PC-9 (cell line): ENCODE results near the gene ALDOC.

Experiments used
- EZH2 ChIP-seq: fragments of 200-600 bp; sonication (generic); IDR thresholded peaks from 2 replicates; pipeline ENCODE4 v1.8.0; 2017; ENCODE audit warnings: antibody characterized with exemption, low read depth
- TF ChIP-seq, protein P1 (sequence below): fragments of 200-600 bp; sonication (generic); conservative IDR thresholded peaks from 2 replicates; pipeline ENCODE4 v1.6.1; 2017; ENCODE audit warnings: mixed run types, antibody characterized with exemption, mild to moderate bottlenecking, moderate library complexity

DNA sequence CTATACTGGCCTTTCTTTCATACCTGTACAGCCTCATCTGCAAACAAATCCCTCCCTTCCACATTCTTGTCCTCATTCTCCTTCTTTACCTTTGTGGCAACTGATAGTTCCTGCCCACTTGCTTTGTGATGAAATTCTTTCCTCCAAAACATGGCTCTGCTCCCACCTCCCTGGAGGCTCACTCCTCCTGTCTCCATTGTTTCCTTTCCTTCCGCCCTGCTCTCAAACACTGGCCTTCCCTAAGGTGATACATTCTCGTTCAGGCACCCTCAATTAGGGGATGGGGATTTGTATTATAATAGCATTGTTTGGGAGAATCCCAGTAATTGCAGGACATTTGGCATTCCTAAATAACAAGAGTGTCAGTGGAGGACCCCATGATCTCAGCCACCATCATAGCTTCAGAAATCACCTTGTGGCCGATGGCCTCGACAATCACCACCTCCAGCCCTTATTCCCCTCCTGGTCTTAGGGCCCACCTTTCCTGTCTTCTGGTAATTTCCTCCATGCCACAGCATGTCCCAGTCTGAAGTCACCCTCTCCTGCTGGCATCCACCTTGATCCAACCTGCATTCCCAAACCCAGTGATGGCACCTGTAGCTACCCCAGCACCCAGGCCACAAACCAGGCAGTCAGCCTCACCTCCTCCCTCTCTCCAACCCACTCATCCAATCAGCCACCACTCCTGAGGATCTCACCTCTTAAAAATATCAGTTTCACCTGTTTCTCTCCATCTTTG, 32.1 kb downstream of the ALDOC start:
- TF ChIP-seq, protein P1, sequence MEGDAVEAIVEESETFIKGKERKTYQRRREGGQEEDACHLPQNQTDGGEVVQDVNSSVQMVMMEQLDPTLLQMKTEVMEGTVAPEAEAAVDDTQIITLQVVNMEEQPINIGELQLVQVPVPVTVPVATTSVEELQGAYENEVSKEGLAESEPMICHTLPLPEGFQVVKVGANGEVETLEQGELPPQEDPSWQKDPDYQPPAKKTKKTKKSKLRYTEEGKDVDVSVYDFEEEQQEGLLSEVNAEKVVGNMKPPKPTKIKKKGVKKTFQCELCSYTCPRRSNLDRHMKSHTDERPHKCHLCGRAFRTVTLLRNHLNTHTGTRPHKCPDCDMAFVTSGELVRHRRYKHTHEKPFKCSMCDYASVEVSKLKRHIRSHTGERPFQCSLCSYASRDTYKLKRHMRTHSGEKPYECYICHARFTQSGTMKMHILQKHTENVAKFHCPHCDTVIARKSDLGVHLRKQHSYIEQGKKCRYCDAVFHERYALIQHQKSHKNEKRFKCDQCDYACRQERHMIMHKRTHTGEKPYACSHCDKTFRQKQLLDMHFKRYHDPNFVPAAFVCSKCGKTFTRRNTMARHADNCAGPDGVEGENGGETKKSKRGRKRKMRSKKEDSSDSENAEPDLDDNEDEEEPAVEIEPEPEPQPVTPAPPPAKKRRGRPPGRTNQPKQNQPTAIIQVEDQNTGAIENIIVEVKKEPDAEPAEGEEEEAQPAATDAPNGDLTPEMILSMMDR: no peak
- no peak for TF ChIP-seq EZH2
